Caco-2 (cell line): ENCODE measurements around the gene FAM229A. TPM values are rescaled to one million over a fixed set of nuclear protein-coding genes. Genes with fewer than 3 reads are reported as not detected.
"Not testable (repeated sequence)": the region's sequence is repeated elsewhere in the genome, so short reads cannot be mapped to it uniquely, and the experiment has no call there.

ENCODE experiments used
- BruUV-seq: library from RNA; stranded (reverse); fragments of 400-500 nt; replicated peaks from 2 replicates; lab custom pipeline; 2021; lab: Mats Ljungman, UMichigan
- CTCF ChIA-PET: fragments of 300-600 bp; sonication (Branson Sonifier 250); formaldehyde crosslinking; loops from one replicate; lab custom pipeline; 2022; ENCODE audit warnings: antibody characterized with exemption; lab: Charles Lee
- POLR2A ChIA-PET: fragments of 300-600 bp; sonication (Branson Sonifier 250); formaldehyde crosslinking; loops from one replicate; lab custom pipeline; 2022; ENCODE audit warnings: antibody characterized with exemption; lab: Charles Lee
- DNase-seq, 2 experiments: peaks; one replicate each; pipeline versions ENCODE4 v3.0.0 to v3.0.0-alpha.2; 2020 to 2022
- H3K27me3 ChIP-seq: replicated peaks from 2 replicates; pipeline ENCODE4 v1.6.0; 2011; ENCODE audit warnings: low read length; ENCODE audit not compliant: control insufficient read depth, insufficient read depth
- H3K36me3 ChIP-seq: 2 replicates; pipeline ENCODE4 v1.5.1; 2011; ENCODE audit warnings: low read length; ENCODE audit not compliant: control insufficient read depth, insufficient read depth
- H3K4me1 ChIP-seq: fragments of 250-450 bp; sonication (Bioruptor Pico); 2 replicates; pipeline ENCODE4 v1.5.1; 2020; ENCODE audit warnings: mild to moderate bottlenecking
- H3K4me3 ChIP-seq: 2 replicates; pipeline ENCODE4 v1.5.1; 2011; ENCODE audit warnings: low read depth, mild to moderate bottlenecking, control low read depth, low read length
- H3K9me3 ChIP-seq: fragments of 250-450 bp; sonication (Bioruptor Pico); 2 replicates; pipeline ENCODE4 v1.5.1; 2020; ENCODE audit warnings: mild to moderate bottlenecking, moderate library complexity
- H3K27ac Mint-ChIP-seq: one replicate; pipeline ENCODE4 v1.8.0; 2022; ENCODE audit warnings: mixed read lengths; ENCODE audit not compliant: unreplicated experiment
- H3K27me3 Mint-ChIP-seq: one replicate; pipeline ENCODE4 v1.8.0; 2022; ENCODE audit warnings: mixed read lengths; ENCODE audit not compliant: insufficient read depth, unreplicated experiment
- H3K36me3 Mint-ChIP-seq: one replicate; pipeline ENCODE4 v1.8.0; 2022; ENCODE audit warnings: mild to moderate bottlenecking, mixed read lengths; ENCODE audit not compliant: insufficient read depth, unreplicated experiment
- H3K4me1 Mint-ChIP-seq: one replicate; pipeline ENCODE4 v1.8.0; 2022; ENCODE audit warnings: low read depth, mixed read lengths; ENCODE audit not compliant: unreplicated experiment
- H3K4me3 Mint-ChIP-seq: one replicate; pipeline ENCODE4 v1.8.0; 2022; ENCODE audit warnings: mild to moderate bottlenecking, moderate library complexity, mixed read lengths; ENCODE audit not compliant: unreplicated experiment
- H3K9me3 Mint-ChIP-seq: one replicate; pipeline ENCODE4 v1.8.0; 2022; ENCODE audit warnings: mixed read lengths; ENCODE audit not compliant: unreplicated experiment
- intact Hi-C: fragments of 100-400 bp; cut with micrococcal nuclease; formaldehyde crosslinking; loops from one replicate; pipeline ENCODE4 v1.10.0; 2022; ENCODE audit not compliant: unreplicated experiment
- total RNA-seq: library from RNA; stranded (reverse); gene quantifications from 2 replicates; pipeline ENCODE4 v1.2.3, GENCODE V29; 2022
- TF ChIP-seq, protein P1 (sequence below), 2 experiments: fragments of 200-600 bp in 1 of 2; IDR thresholded peaks; 1 replicate in 1 of 2; 2 replicates in 1 of 2; pipeline versions ENCODE4 v1.5.1 to v1.8.0; 2011 to 2022; ENCODE audit warnings: antibody characterized with exemption in 1 of 2, control low read depth in 1 of 2, inconsistent platforms in 1 of 2, low read depth in 1 of 2, low read length in 1 of 2, mild to moderate bottlenecking in 1 of 2, moderate library complexity in 1 of 2; ENCODE audit not compliant: insufficient read depth in 1 of 2, severe bottlenecking in 1 of 2, unreplicated experiment in 1 of 2

The FAM229A gene
- total RNA-seq, 1 experiment from 2014 or later: 2.6 TPM

DNA sequence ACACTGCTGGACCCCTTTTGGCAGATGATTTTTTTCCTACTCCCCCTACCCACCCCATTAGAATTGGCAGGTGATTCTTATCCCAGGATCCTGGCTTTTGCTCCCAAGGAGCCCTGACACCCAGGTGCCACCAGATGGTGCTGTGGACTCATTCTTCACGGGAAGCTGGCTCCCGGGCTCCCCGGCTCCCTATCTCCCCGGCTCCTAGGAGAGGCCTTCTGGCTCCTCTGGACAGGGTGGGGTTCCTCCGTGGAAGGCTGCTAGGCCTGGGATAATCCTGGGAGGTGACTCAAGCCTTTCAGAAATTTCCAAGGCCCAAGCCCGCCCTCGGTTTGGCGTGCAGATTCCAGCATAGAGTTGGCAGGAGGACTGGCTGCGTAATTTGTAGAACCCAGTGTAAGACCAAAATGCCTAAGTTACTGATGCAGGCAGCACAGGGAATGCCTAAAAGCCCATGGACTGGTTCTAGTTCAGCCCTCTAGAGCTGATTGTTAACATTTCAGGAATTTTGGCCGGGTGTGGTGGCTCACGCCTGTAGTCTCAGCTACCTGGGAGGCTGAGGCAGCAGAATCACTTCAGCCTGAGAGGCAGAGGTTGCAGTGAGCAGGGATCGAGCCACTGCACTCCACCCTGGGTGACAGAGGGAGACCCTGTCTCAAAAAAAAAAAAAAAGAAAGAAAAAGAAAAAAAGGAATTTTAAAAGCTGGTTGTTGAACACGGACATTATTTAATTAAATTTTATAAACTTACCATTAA, 38.8 kb upstream of the FAM229A start:
- Mint-ChIP-seq H3K4me3 (no peak overlapping the region), H3K27ac (no peak overlapping the region), H3K4me1 (no peaks in the 10 kb centered on the region), H3K9me3 (no peaks in the 10 kb centered on the region), H3K36me3 (no peaks in the 10 kb centered on the region), H3K27me3 (no peaks in the 10 kb centered on the region)
- CTCF ChIA-PET: interaction anchor here (0.6 to 1.2 kb wide), 5 partner anchors 10 to 687 kb away, joined by 3 to 4 read pairs (median 3); no protein-coding TSS in a partner anchor
- Histone ChIP-seq H3K27me3 (no peaks in the 10 kb centered on the region), H3K4me3 (no peak overlapping the region), H3K4me1 (no peaks in the 10 kb centered on the region), H3K9me3 (no peaks in the 10 kb centered on the region), H3K36me3 (no peaks in the 10 kb centered on the region)
- POLR2A ChIA-PET: interaction anchor here (0.7 to 0.9 kb wide), 2 partner anchors 47 to 170 kb away, joined by 7 read pairs; no protein-coding TSS in a partner anchor
- TF ChIP-seq, protein P1, sequence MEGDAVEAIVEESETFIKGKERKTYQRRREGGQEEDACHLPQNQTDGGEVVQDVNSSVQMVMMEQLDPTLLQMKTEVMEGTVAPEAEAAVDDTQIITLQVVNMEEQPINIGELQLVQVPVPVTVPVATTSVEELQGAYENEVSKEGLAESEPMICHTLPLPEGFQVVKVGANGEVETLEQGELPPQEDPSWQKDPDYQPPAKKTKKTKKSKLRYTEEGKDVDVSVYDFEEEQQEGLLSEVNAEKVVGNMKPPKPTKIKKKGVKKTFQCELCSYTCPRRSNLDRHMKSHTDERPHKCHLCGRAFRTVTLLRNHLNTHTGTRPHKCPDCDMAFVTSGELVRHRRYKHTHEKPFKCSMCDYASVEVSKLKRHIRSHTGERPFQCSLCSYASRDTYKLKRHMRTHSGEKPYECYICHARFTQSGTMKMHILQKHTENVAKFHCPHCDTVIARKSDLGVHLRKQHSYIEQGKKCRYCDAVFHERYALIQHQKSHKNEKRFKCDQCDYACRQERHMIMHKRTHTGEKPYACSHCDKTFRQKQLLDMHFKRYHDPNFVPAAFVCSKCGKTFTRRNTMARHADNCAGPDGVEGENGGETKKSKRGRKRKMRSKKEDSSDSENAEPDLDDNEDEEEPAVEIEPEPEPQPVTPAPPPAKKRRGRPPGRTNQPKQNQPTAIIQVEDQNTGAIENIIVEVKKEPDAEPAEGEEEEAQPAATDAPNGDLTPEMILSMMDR (IDR thresholded peaks at IDR 0.05; ENCODE audit: insufficient read depth in 1 of 2, low read depth in 1 of 2, low read length in 1 of 2, severe bottlenecking in 1 of 2, unreplicated experiment in 1 of 2): peak; percentile 67 to 84
- BruUV-seq: no TSS peak
- intact Hi-C loops: loop anchor here (1.0 to 10.0 kb wide), 3 partner anchors 13 to 374 kb away; no protein-coding TSS in a partner anchor
- DNase-seq: peak; percentile 78 to 80

DNA sequence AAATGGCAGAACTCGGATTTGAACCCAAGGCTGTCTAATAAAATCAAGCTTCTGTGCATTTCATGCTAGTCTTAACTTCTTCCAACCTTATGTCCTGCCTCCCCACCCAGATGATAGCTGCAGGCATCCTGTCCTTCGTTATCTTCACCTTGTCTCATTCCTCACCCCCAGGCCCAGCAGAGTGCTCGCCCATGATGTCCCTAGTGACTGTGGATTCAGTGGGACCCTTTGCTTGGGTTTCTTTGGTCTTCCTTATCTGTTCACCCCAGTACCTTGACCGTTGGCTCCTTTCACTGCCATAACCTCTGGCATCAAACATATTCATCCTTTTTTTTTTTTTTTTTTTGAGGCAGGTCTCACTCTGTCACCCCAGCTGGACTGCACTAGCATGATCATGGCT, 37.6 kb upstream of the FAM229A start:
- Mint-ChIP-seq H3K4me3 (no peak overlapping the region), H3K27ac (no peak overlapping the region), H3K36me3 (peaks cover 5% of the 10 kb centered on the region), H3K27me3 (no peaks in the 10 kb centered on the region), H3K9me3 (no peaks in the 10 kb centered on the region), H3K4me1 (no peaks in the 10 kb centered on the region)
- no TSS peak for BruUV-seq
- POLR2A ChIA-PET: no interaction called here
- no peak overlapping the region for H3K4me3 ChIP-seq
- H3K27me3 ChIP-seq: no peaks in the 10 kb centered on the region
- DNase-seq: no peak
- CTCF ChIA-PET: interaction anchor here (0.6 to 1.2 kb wide), 2 partner anchors 46 to 48 kb away, joined by 4 read pairs; no protein-coding TSS in a partner anchor
- no peaks in the 10 kb centered on the region for H3K9me3 ChIP-seq
- intact Hi-C loops: loop anchor here (2.0 to 10.0 kb wide), 2 partner anchors 49 to 375 kb away; no protein-coding TSS in a partner anchor
- no peaks in the 10 kb centered on the region for H3K4me1 ChIP-seq
- TF ChIP-seq, protein P1 (IDR thresholded peaks at IDR 0.05; ENCODE audit: insufficient read depth in 1 of 2, low read depth in 1 of 2, low read length in 1 of 2, severe bottlenecking in 1 of 2, unreplicated experiment in 1 of 2): no peak
- no peaks in the 10 kb centered on the region for H3K36me3 ChIP-seq

DNA sequence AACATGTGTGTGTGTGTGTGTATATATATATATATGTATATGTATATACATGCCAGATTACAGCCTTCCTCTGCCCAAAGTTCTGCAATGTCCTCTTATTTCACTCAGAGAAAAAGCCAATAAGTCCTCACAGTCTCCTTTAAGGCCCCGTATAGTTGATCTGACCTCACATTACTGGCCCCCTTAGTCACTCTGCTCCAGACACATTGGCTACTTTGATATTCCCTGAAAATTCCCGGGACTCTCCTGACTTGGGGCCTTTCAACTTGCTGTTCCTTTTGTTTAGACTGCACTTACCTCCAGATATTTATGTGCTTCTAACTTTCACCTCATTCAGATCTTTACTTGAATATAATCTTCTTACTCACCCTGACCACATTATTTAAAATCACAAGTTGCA, 36.1 kb upstream of the FAM229A start:
- no peaks in the 10 kb centered on the region for H3K4me1 ChIP-seq
- H3K36me3 Mint-ChIP-seq: peaks cover 15% of the 10 kb centered on the region
- H3K4me3 Mint-ChIP-seq: no peak overlapping the region
- no peaks in the 10 kb centered on the region for H3K36me3 ChIP-seq
- POLR2A ChIA-PET: no interaction called here
- no TSS peak for BruUV-seq
- no peak for DNase-seq
- intact Hi-C loops: no loop called here
- no peak overlapping the region for H3K27ac Mint-ChIP-seq
- TF ChIP-seq, protein P1 (IDR thresholded peaks at IDR 0.05; ENCODE audit: insufficient read depth in 1 of 2, low read depth in 1 of 2, low read length in 1 of 2, severe bottlenecking in 1 of 2, unreplicated experiment in 1 of 2): no peak
- no peaks in the 10 kb centered on the region for H3K27me3 Mint-ChIP-seq
- no peaks in the 10 kb centered on the region for H3K4me1 Mint-ChIP-seq
- H3K9me3 Mint-ChIP-seq: no peaks in the 10 kb centered on the region
- no peaks in the 10 kb centered on the region for H3K27me3 ChIP-seq
- H3K4me3 ChIP-seq: no peak overlapping the region
- H3K9me3 ChIP-seq: no peaks in the 10 kb centered on the region
- CTCF ChIA-PET: interaction anchor here (0.6 to 1.2 kb wide), 2 partner anchors 47 to 253 kb away, joined by 3 to 4 read pairs; partner anchors contain the start of gene RBBP4

DNA sequence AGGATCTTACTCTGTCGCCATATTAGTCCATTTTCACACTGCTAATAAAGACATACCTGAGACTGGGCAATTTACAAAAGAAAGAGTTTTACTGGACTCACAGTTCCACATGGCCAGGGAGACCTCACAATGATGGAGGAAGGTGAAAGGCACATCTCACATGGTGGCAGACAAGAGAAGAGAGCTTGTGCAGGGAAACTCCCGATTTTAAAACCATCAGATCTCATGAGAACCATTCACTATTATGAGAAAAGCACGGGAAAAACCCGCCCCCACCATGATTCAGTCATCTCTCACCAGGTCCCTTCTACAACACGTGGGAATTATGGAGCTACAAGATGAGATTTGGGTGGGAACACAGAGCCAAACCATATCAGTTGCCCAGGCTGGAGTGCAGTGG, 34.2 kb upstream of the FAM229A start:
- POLR2A ChIA-PET, H3K27ac Mint-ChIP-seq: not testable (repeated sequence)

More for the DNA sequence above, 34.2 kb upstream of the FAM229A start:
- H3K27me3 ChIP-seq, CTCF ChIA-PET, H3K4me3 Mint-ChIP-seq, intact Hi-C loops, H3K36me3 ChIP-seq, BruUV-seq, DNase-seq, H3K9me3 Mint-ChIP-seq, H3K4me1 ChIP-seq, H3K9me3 ChIP-seq, H3K4me1 Mint-ChIP-seq, H3K4me3 ChIP-seq, H3K27me3 Mint-ChIP-seq: not testable (repeated sequence)
- peaks cover 15% of the 10 kb centered on the region for H3K36me3 Mint-ChIP-seq
